GM19452 (cell line): ENCODE measurements around the gene SYNGAP1.
"Not testable (repeated sequence)": the region's sequence is repeated elsewhere in the genome, so short reads cannot be mapped to it uniquely, and the experiment has no call there.

Source experiments
- ATAC-seq: cut with Tn5 transposase; IDR thresholded peaks from one replicate; pipeline ENCODE4 v1.9.1; 2021; ENCODE audit not compliant: unreplicated experiment

SYNGAP1 gene

GRCh38 chr6:33419580-33420490 lies at the start of gene SYNGAP1:
Gene SYNGAP1 (plus strand): TSS chr6:33420065. CDS start chr6:33420265, 200 bp downstream.
- no peak for ATAC-seq

- ATAC-seq, result not testable (repeated sequence)
Observed at GRCh38 chr6:33371901-33372300, 48.0 kb upstream of the SYNGAP1 start.

GRCh38 chr6:33372526-33373123 lies 47.2 kb upstream of the SYNGAP1 start:
- no peak for ATAC-seq

- ATAC-seq, result no peak
Observed at GRCh38 chr6:33373960-33374910, 45.6 kb upstream of the SYNGAP1 start.

- ATAC-seq, result no peak
Observed at GRCh38 chr6:33375143-33375671, 44.7 kb upstream of the SYNGAP1 start.

- ATAC-seq, result no peak
Observed at GRCh38 chr6:33377171-33377570, 42.7 kb upstream of the SYNGAP1 start.

GRCh38 chr6:33379184-33379583 lies 40.7 kb upstream of the SYNGAP1 start:
- not testable (repeated sequence) for ATAC-seq

- no peak for ATAC-seq
Observed at GRCh38 chr6:33380272-33380981, 39.4 kb upstream of the SYNGAP1 start.

- no peak for ATAC-seq
Observed at GRCh38 chr6:33383427-33384185, 36.3 kb upstream of the SYNGAP1 start.

GRCh38 chr6:33384581-33385020 lies 35.3 kb upstream of the SYNGAP1 start:
- ATAC-seq, result no peak

- no peak for ATAC-seq
Observed at GRCh38 chr6:33390173-33390572, 29.7 kb upstream of the SYNGAP1 start.

- no peak for ATAC-seq
Observed at GRCh38 chr6:33390767-33391277, 29.0 kb upstream of the SYNGAP1 start.

GRCh38 chr6:33391278-33391921 lies 28.5 kb upstream of the SYNGAP1 start, which contains the start of gene KIFC1:
Gene KIFC1 (plus strand): TSS chr6:33391823. CDS start chr6:33391986, 163 bp downstream.
- peak; percentile 86 for ATAC-seq

- peak; percentile 5 for ATAC-seq
Observed at GRCh38 chr6:33391922-33392594, 27.8 kb upstream of the SYNGAP1 start.

- no peak for ATAC-seq
Observed at GRCh38 chr6:33392595-33392948, 27.3 kb upstream of the SYNGAP1 start.

- ATAC-seq, result no peak
Observed at GRCh38 chr6:33392979-33393378, 26.9 kb upstream of the SYNGAP1 start.

- no peak for ATAC-seq
Observed at GRCh38 chr6:33397541-33397940, 22.3 kb upstream of the SYNGAP1 start.

GRCh38 chr6:33398601-33399000 lies 21.3 kb upstream of the SYNGAP1 start:
- not testable (repeated sequence) for ATAC-seq
